ENCODE measurements around the gene TNPO1. TPM values are rescaled to one million over a fixed set of nuclear protein-coding genes. Genes with fewer than 3 reads are reported as not detected.

The TNPO1 gene
- polyA plus RNA-seq, 4 donors, result 23.7 to 69.3 (median 27.6) TPM

Other genes with a start within 250 kb of the TNPO1 start
- 10 to 100 TPM; 11.5 to 33.8 (median 16.1) TPM for gene FCHO2, start 139.4 kb downstream of the TNPO1 start, polyA plus RNA-seq

All from small intestine (tissue), 4 donors.